Ascending aorta (tissue), 2 donors: ENCODE data around the gene PPT2. TPM values are rescaled to one million over a fixed set of nuclear protein-coding genes. Genes with fewer than 3 reads are reported as not detected.

Source experiments
- DNase-seq, 2 donors: peaks; one replicate each; pipeline ENCODE4 v3.0.0-alpha.2; 2019; ENCODE audit warnings: low spot score in 2 of 2
- H3K27ac ChIP-seq, 2 donors: fragments of 200-600 bp; sonication (generic); one replicate each; pipeline ENCODE4 v1.5.1; 2016 to 2017; ENCODE audit warnings: mild to moderate bottlenecking in 1 of 2
- H3K27me3 ChIP-seq: fragments of 200-600 bp; sonication (generic); one replicate; pipeline ENCODE4 v1.5.1; 2017
- H3K36me3 ChIP-seq, 2 donors: fragments of 200-600 bp; sonication (generic); one replicate each; pipeline ENCODE4 v1.5.1; 2016
- H3K4me1 ChIP-seq, 2 donors: fragments of 200-600 bp; sonication (generic); one replicate each; pipeline ENCODE4 v1.5.1; 2016 to 2017; ENCODE audit warnings: mild to moderate bottlenecking in 1 of 2
- H3K4me3 ChIP-seq, 2 donors: fragments of 200-600 bp; sonication (generic); one replicate each; pipeline ENCODE4 v1.5.1; 2016 to 2017; ENCODE audit warnings: mild to moderate bottlenecking in 1 of 2
- H3K9me3 ChIP-seq, 2 donors: fragments of 200-600 bp; sonication (generic); one replicate each; pipeline ENCODE4 v1.5.1; 2016
- CTCF ChIP-seq, 3 experiments: fragments of 200-600 bp in 2 of 3; fragments of 450-650 bp in 1 of 3; sonication (generic) in 2 of 3; IDR thresholded peaks; one replicate each; pipeline ENCODE4 v1.5.1; 2016 to 2019; ENCODE audit warnings: antibody characterized with exemption in 3 of 3, mild to moderate bottlenecking in 1 of 3, moderate library complexity in 1 of 3
- intact Hi-C: fragments of 100-400 bp; cut with DNase I; formaldehyde crosslinking; loops from one replicate; pipeline ENCODE4 v1.15.1; 2023
- total RNA-seq: library from RNA; depleted of rRNA; stranded (reverse); fragments of >200 nt; gene quantifications from one replicate; pipeline ENCODE4 v1.1.0, GENCODE V29; 2016

Gene PPT2
- total RNA-seq, 1 donor from 2014 or later, result 839 TPM

DNA sequence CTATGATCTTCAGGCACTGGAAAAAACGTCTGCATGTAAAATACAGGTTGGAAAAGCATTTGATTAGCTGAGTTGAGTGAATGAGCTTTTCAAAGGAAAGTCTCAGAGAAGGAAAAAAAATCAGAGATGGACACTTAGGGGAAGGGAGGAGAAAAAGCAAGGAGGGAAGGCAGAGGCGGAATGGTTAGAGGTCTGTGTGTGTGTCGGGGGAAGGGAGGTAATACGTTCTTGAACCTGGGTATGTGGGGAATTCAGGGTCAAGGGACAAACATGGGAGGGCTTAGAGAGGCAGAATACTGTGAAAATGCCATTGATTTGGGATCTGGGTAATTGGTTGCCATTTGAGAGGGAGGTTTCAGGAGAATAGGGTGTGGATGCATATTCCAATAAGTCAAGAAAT, 7.3 kb upstream of the PPT2 start:
- DNase-seq, result no peak
- Histone ChIP-seq H3K27me3 (no peaks in the 10 kb centered on the region), H3K9me3 (no peaks in the 10 kb centered on the region), H3K4me3 (no peak overlapping the region), H3K36me3 (peaks cover 10 to 13% of the 10 kb centered on the region in 2 donors), H3K4me1 (peaks cover 8% of the 10 kb centered on the region in 2 donors), H3K27ac (no peak overlapping the region)
- intact Hi-C loops, result no loop called here
- TF ChIP-seq CTCF (IDR thresholded peaks at IDR 0.05), result no peak

DNA sequence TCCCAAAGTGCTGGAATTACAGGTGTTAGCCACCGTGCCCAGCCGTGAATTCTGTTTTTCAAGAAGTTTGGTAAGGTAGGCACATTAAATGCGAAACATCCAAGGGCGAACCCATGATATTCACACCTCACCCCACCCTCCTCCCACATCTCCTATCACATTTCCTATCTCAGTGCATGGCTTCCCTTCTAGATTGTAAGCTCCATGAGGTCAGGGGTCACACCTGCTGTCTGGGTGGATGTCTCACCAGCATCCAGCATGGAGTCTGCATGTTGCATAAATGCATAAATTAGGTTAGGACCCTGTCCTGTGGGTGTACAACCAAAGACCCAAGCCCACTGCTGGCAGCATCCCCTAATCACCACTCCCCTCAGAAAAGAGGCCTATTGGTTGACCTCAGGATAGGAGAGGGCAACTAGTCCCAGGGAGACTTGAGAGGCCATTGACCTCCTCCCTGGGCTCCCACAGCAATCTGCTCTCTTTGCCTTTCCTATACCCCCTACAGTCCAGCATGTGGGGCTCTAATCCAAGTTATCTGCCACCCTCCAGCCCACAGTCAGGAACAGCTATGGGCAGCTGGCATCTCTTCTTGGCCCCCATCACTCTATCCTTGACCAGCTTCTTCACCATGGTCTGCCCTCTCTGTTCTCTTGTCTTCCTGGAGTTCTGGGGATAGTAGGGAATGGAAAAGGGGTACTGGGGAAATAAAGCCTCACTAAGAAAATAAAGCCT, 6.4 kb upstream of the PPT2 start:
- Histone ChIP-seq H3K4me3 (no peak overlapping the region), H3K4me1 (peaks cover 8 to 15% of the 10 kb centered on the region in 2 donors), H3K36me3 (peaks cover 10 to 13% of the 10 kb centered on the region in 2 donors), H3K27ac (no peak overlapping the region), H3K27me3 (no peaks in the 10 kb centered on the region), H3K9me3 (no peaks in the 10 kb centered on the region)
- intact Hi-C loops, result no loop called here
- no peak for TF ChIP-seq CTCF (IDR thresholded peaks at IDR 0.05)
- no peak for DNase-seq

DNA sequence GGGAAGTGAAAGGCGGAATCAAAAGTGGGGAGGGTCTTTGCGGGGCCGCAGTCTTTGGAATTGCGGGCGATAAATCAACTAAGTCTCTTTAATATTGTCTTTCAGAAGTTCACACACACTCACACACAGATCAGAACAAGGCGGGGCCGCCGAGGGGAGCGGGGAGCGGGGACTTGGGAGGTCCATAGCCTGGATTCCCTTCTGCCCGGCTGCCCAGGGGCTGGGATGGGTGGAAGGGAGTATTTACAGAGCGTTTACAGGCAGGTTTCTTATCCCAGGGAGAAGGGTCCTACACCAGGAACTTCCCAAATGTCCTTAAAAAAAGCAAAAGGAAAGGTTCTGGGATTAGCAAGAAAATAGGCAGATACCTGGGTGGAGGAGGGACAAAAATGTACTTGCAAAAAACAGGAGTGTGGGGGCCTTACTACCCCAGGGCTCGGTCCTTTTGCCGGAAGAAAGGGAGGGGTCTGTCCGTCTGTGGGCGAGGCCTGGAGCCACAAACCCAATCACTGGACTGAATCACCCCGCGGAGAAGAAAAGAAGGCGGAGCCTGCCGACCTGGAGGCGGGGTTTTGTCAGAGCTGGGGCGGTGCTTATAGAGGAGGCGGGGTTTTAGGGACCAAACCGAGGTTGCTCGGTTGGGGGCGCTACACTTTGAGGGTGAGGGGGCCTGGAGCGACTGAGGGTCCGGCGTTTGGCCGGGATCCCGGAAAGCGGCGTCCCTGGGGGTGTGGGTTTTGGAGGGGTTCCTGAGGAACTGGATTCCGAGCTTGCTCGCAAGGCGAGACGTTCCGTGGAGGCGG, 5.5 kb upstream of the PPT2 start:
- DNase-seq, result peak in 1 of 2 donors; percentile 81
- TF ChIP-seq CTCF (IDR thresholded peaks at IDR 0.05), result peak in 1 of 3 experiments; percentile 14
- H3K4me3 ChIP-seq, result no peak overlapping the region

DNA sequence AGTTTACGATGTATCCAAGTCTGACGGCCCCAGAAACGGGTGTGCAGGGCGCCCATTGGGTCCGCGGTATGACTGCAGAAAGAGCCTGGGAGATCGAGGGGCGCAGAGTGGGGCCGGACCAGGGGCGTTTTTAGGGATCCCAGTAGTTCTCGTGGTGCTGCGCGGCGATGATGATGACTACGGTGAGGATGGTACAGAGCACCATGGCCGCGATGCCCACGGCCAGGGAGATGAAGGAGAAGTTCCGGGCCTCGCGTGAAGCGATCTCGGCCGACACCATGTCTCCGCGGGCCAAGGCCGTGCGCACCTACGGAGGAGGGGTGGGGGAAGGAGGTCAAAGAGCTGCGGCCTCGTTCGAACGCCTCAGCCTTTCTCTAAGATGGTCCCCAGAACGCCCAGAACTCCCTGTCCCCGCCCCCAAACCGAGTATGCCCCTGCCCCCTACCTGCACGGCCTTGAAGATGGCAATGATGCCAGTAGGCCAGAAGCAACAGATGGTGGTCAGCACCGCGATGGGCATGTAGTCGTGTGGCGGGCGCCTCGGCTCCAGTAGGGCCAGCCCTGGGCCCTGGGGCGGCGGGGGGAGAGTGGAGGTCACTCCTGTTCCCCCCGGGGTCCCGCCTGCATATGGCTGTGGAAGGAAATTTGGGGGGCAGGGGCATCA, 4.7 kb upstream of the PPT2 start:
- Histone ChIP-seq H3K27ac (no peak overlapping the region), H3K4me1 (peaks cover 8 to 18% of the 10 kb centered on the region in 2 donors), H3K9me3 (no peaks in the 10 kb centered on the region), H3K27me3 (no peaks in the 10 kb centered on the region), H3K4me3 (no peak overlapping the region), H3K36me3 (peaks cover 10 to 13% of the 10 kb centered on the region in 2 donors)
- TF ChIP-seq CTCF (IDR thresholded peaks at IDR 0.05), result no peak
- intact Hi-C loops, result no loop called here
- no peak for DNase-seq

More for the DNA sequence above, 5.5 kb upstream of the PPT2 start:
- H3K27ac ChIP-seq, result no peak overlapping the region
- peaks cover 10 to 13% of the 10 kb centered on the region in 2 donors for H3K36me3 ChIP-seq
- intact Hi-C loops, result no loop called here
- no peaks in the 10 kb centered on the region for H3K27me3 ChIP-seq
- H3K9me3 ChIP-seq, result no peaks in the 10 kb centered on the region
- peaks cover 8 to 18% of the 10 kb centered on the region in 2 donors for H3K4me1 ChIP-seq

GRCh38 chr6:32149932-32150870, 3.7 kb upstream of the PPT2 start:
- peaks cover 12 to 21% of the 10 kb centered on the region in 2 donors for H3K4me1 ChIP-seq
- peaks cover 10 to 13% of the 10 kb centered on the region in 2 donors for H3K36me3 ChIP-seq
- H3K27me3 ChIP-seq, result no peaks in the 10 kb centered on the region
- TF ChIP-seq CTCF (IDR thresholded peaks at IDR 0.05), result no peak
- intact Hi-C loops, result loop anchor here (5.0 to 10.0 kb wide), 3 partner anchors 105 to 415 kb away; partner anchors contain the start of genes CLIC1, NELFE and SKIC2
- no peak for DNase-seq
- H3K4me3 ChIP-seq, result peak overlapping the region; percentile 2 to 86
- H3K27ac ChIP-seq, result peak overlapping the region in 1 of 2 donors; percentile 17
- no peaks in the 10 kb centered on the region for H3K9me3 ChIP-seq
